SK-N-SH (cell line): ENCODE measurements around the gene METTL13. TPM values are rescaled to one million over a fixed set of nuclear protein-coding genes. Genes with fewer than 3 reads are reported as not detected.

ENCODE experiments used
- CTCF ChIA-PET: fragments of 300-600, 350-600 bp; formaldehyde crosslinking; extraction: SDS; loops from one replicate; lab custom pipeline; 2021; lab: Yijun Ruan, JAX
- POLR2A ChIA-PET: fragments of 350-600 bp; sonication (Branson Sonifier 250); formaldehyde crosslinking; extraction: SDS; loops from one replicate; lab custom pipeline; 2020; ENCODE audit warnings: antibody characterized with exemption, inconsistent platforms; lab: Yijun Ruan, JAX
- DNase-seq: peaks from one replicate; pipeline ENCODE4 v3.0.0; 2012
- H2AFZ ChIP-seq: fragments of 200-600 bp; sonication (generic); 2 replicates; pipeline ENCODE4 v1.8.1; 2016; ENCODE audit warnings: antibody characterized with exemption, mild to moderate bottlenecking, low read depth
- H3F3A ChIP-seq: fragments of 200-600 bp; sonication (generic); replicated peaks from 2 replicates; pipeline ENCODE3; 2016; ENCODE audit warnings: antibody characterized with exemption, mild to moderate bottlenecking; ENCODE audit not compliant: insufficient read depth
- H3K27ac ChIP-seq, 2 experiments: fragments of 200-500 bp in 1 of 2; fragments of 200-600 bp in 1 of 2; sonication (Bioruptor generic) in 1 of 2; sonication (generic), shearing (Covaris generic) in 1 of 2; 2 replicates each; pipeline versions ENCODE4 v1.5.1 to v1.6.1; 2014 to 2016; ENCODE audit warnings: low read depth in 2 of 2, inconsistent platforms in 1 of 2, low read length in 1 of 2, mild to moderate bottlenecking in 1 of 2, mixed read lengths in 1 of 2
- H3K27me3 ChIP-seq: fragments of 200-600 bp; sonication (generic), shearing (Covaris generic); 2 replicates; pipeline ENCODE4 v1.6.1; 2016; ENCODE audit warnings: mixed run types; ENCODE audit not compliant: insufficient read depth
- H3K36me3 ChIP-seq, 2 experiments: fragments of 200-500 bp in 1 of 2; fragments of 200-600 bp in 1 of 2; sonication (Bioruptor generic) in 1 of 2; sonication (generic) in 1 of 2; replicated peaks in 1 of 2; 2 replicates each; pipeline versions ENCODE3 to v1.5.1; 2014 to 2016; ENCODE audit warnings: low read length in 1 of 2, mild to moderate bottlenecking in 1 of 2; ENCODE audit not compliant: insufficient read depth in 2 of 2, control insufficient read depth in 1 of 2
- H3K4me1 ChIP-seq, 2 experiments: fragments of 200-500 bp in 1 of 2; fragments of 200-600 bp in 1 of 2; sonication (Bioruptor generic) in 1 of 2; sonication (generic), shearing (Covaris generic) in 1 of 2; 2 replicates each; pipeline versions ENCODE4 v1.5.1 to v1.6.1; 2014 to 2016; ENCODE audit warnings: low read depth in 1 of 2, low read length in 1 of 2, mixed run types in 1 of 2; ENCODE audit not compliant: insufficient read depth in 2 of 2, control insufficient read depth in 1 of 2
- H3K4me2 ChIP-seq: fragments of 200-600 bp; sonication (generic), shearing (Covaris generic); 2 replicates; pipeline ENCODE4 v1.6.1; 2017; ENCODE audit warnings: mixed run types
- H3K4me3 ChIP-seq, 2 experiments: fragments of 200-500 bp in 1 of 2; fragments of 200-600 bp in 1 of 2; sonication (Bioruptor generic) in 1 of 2; sonication (generic), shearing (Covaris generic) in 1 of 2; 2 replicates each; pipeline versions ENCODE4 v1.5.1 to v1.8.1; 2014 to 2016; ENCODE audit warnings: low read depth in 2 of 2, inconsistent platforms in 1 of 2, low read length in 1 of 2, mild to moderate bottlenecking in 1 of 2, mixed read lengths in 1 of 2, moderate library complexity in 1 of 2
- H3K79me2 ChIP-seq: fragments of 200-600 bp; sonication (generic); 2 replicates; pipeline ENCODE4 v1.8.1; 2017; ENCODE audit warnings: mild to moderate bottlenecking; ENCODE audit not compliant: insufficient read depth
- H3K9ac ChIP-seq: fragments of 200-600 bp; sonication (generic); 2 replicates; pipeline ENCODE4 v1.6.1; 2017; ENCODE audit warnings: mixed run types
- H3K9me2 ChIP-seq: fragments of 200-600 bp; sonication (generic); 2 replicates; pipeline ENCODE4 v1.6.1; 2017; ENCODE audit warnings: mixed run types
- H3K9me3 ChIP-seq: fragments of 200-600 bp; sonication (generic); 2 replicates; pipeline ENCODE4 v1.6.1; 2017; ENCODE audit warnings: mixed run types, mild to moderate bottlenecking, moderate library complexity
- H4K20me1 ChIP-seq: fragments of 200-600 bp; sonication (generic); 2 replicates; pipeline ENCODE4 v1.6.1; 2017; ENCODE audit warnings: mild to moderate bottlenecking, mixed run types; ENCODE audit not compliant: insufficient read depth
- CHD2 ChIP-seq: fragments of 150-350 bp; IDR thresholded peaks from 2 replicates; pipeline ENCODE4 v1.6.1; 2018; ENCODE audit warnings: low read length; ENCODE audit not compliant: partially characterized antibody
- CTCF ChIP-seq: fragments of 200-600 bp; sonication (generic); IDR thresholded peaks from 2 replicates; pipeline ENCODE4 v1.6.1; 2017; ENCODE audit warnings: antibody characterized with exemption, mild to moderate bottlenecking, moderate library complexity
- ELF1 ChIP-seq: IDR thresholded peaks from 2 replicates; pipeline ENCODE4 v1.4.0; 2012
- EZH2phosphoT487 ChIP-seq: fragments of 200-600 bp; sonication (generic); IDR thresholded peaks from 2 replicates; pipeline ENCODE4 v1.6.1; 2017; ENCODE audit warnings: low read depth, mixed run types, mild to moderate bottlenecking, antibody characterized with exemption, moderate library complexity, borderline replicate concordance
- FOSL2 ChIP-seq: IDR thresholded peaks from 2 replicates; pipeline ENCODE4 v1.4.0; 2012; ENCODE audit warnings: low read depth, mild to moderate bottlenecking, moderate library complexity, borderline replicate concordance
- GABPA ChIP-seq: IDR thresholded peaks from 2 replicates; pipeline ENCODE4 v1.4.0; 2012; ENCODE audit warnings: low read depth, mild to moderate bottlenecking
- IRF3 ChIP-seq: fragments of 150-350 bp; IDR thresholded peaks from 2 replicates; pipeline ENCODE4 v1.6.1; 2016; ENCODE audit warnings: mild to moderate bottlenecking, low read depth, low read length
- MAX ChIP-seq: IDR thresholded peaks from 2 replicates; pipeline ENCODE4 v1.4.0; 2012; ENCODE audit warnings: low read depth
- MEF2A ChIP-seq: IDR thresholded peaks from 2 replicates; pipeline ENCODE4 v1.4.0; 2012; ENCODE audit warnings: low read depth, borderline replicate concordance
- NFIC ChIP-seq: IDR thresholded peaks from 2 replicates; pipeline ENCODE4 v1.4.0; 2012; ENCODE audit warnings: borderline replicate concordance
- RAD21 ChIP-seq: IDR thresholded peaks from 2 replicates; pipeline ENCODE4 v1.6.1; 2012; ENCODE audit warnings: mild to moderate bottlenecking, low read length
- RCOR1 ChIP-seq: fragments of 150-350 bp; IDR thresholded peaks from 2 replicates; pipeline ENCODE4 v1.6.1; 2017; ENCODE audit warnings: antibody characterized with exemption, low read length
- RFX5 ChIP-seq: IDR thresholded peaks from 2 replicates; pipeline ENCODE4 v1.6.1; 2012; ENCODE audit warnings: mild to moderate bottlenecking, improper control_type of control experiment, low read length
- RXRA ChIP-seq: IDR thresholded peaks from 2 replicates; pipeline ENCODE4 v1.4.0; 2012; ENCODE audit warnings: low read depth, mild to moderate bottlenecking, borderline replicate concordance
- SMC3 ChIP-seq: IDR thresholded peaks from 2 replicates; pipeline ENCODE4 v1.6.1; 2012; ENCODE audit warnings: low read depth, low read length, improper control_type of control experiment
- TAF1 ChIP-seq: IDR thresholded peaks from 2 replicates; pipeline ENCODE4 v1.6.1; 2012; ENCODE audit warnings: low read depth, mild to moderate bottlenecking, low read length, moderate library complexity, borderline replicate concordance
- TEAD4 ChIP-seq: IDR thresholded peaks from 2 replicates; pipeline ENCODE4 v1.4.0; 2012; ENCODE audit warnings: mild to moderate bottlenecking, borderline replicate concordance; ENCODE audit not compliant: insufficient read depth
- ZBTB33 ChIP-seq: IDR thresholded peaks from 2 replicates; pipeline ENCODE4 v1.4.0; 2012; ENCODE audit warnings: low read depth, borderline replicate concordance
- WGBS: methylation state at CpG from one replicate; pipeline ENCODE4 v1.1.6; 2017; ENCODE audit warnings: low lambda C conversion rate; 5-methylcytosine and 5-hydroxymethylcytosine counted together
- polyA plus RNA-seq, 3 experiments: library from polyadenylated mRNA; depleted of rRNA; stranded (reverse); fragments of >200 nt; gene quantifications; 2 replicates each; pipeline ENCODE4 v1.2.3, GENCODE V29; 2012

The METTL13 gene
- polyA plus RNA-seq, 1 of the 3 experiments (the other 2 are of a cell fraction), result 32.7 TPM

- Histone ChIP-seq H4K20me1 (no peaks in the 10 kb centered on the region), H3K9ac (no peak overlapping the region), H3K9me2 (no peaks in the 10 kb centered on the region), H3F3A (no peaks in the 10 kb centered on the region), H3K27ac (no peak overlapping the region), H3K27me3 (no peaks in the 10 kb centered on the region), H2AFZ (no peak overlapping the region), H3K4me3 (no peak overlapping the region), H3K4me2 (no peak overlapping the region), H3K36me3 (no peaks in the 10 kb centered on the region), H3K9me3 (no peaks in the 10 kb centered on the region), H3K4me1 (no peaks in the 10 kb centered on the region), H3K79me2 (no peaks in the 10 kb centered on the region)
- ChIA-PET POLR2A (no interaction called here), CTCF (interaction anchor here (0.9 to 17.4 kb wide), 3 partner anchors 9 to 173 kb away, joined by 3 to 413 read pairs (median 27); partner anchors contain the start of gene DNM3)
- DNase-seq, result no peak
- 34% methylated on average over 2 of the region's 2 CpGs for WGBS
- TF ChIP-seq MEF2A, result no peak
- TF ChIP-seq EZH2phosphoT487, result no peak
- TF ChIP-seq RCOR1, result no peak
- no peak for TF ChIP-seq RXRA
- TF ChIP-seq NFIC, result no peak
- TF ChIP-seq GABPA, result no peak
- no peak for TF ChIP-seq RAD21
- no peak for TF ChIP-seq SMC3
- TF ChIP-seq ZBTB33, result no peak
- no peak for TF ChIP-seq MAX
- TF ChIP-seq ELF1, result no peak
- TF ChIP-seq CTCF, result no peak
These were observed 28.4 kb downstream of the METTL13 start for GRCh38 chr1:171809834-171810233.

GRCh38 chr1:171811672-171812071 lies 30.2 kb downstream of the METTL13 start:
- POLR2A ChIA-PET, result no interaction called here

More at GRCh38 chr1:171811672-171812071, 30.2 kb downstream of the METTL13 start:
- H3K9me3 ChIP-seq, result no peaks in the 10 kb centered on the region
- H3K4me1 ChIP-seq, result no peaks in the 10 kb centered on the region
- H3K36me3 ChIP-seq, result no peaks in the 10 kb centered on the region
- DNase-seq, result no peak
- no peaks in the 10 kb centered on the region for H3K79me2 ChIP-seq
- H2AFZ ChIP-seq, result no peak overlapping the region
- no peak overlapping the region for H3K4me3 ChIP-seq
- H3K9ac ChIP-seq, result no peak overlapping the region
- no peaks in the 10 kb centered on the region for H4K20me1 ChIP-seq
- no peak overlapping the region for H3K4me2 ChIP-seq
- TF ChIP-seq TEAD4 (no peak), RFX5 (no peak), CHD2 (no peak), RXRA (no peak), GABPA (no peak), IRF3 (no peak), FOSL2 (no peak), TAF1 (no peak)
- no peak overlapping the region for H3K27ac ChIP-seq
- no peaks in the 10 kb centered on the region for H3K9me2 ChIP-seq
- CTCF ChIA-PET, result interaction anchor here (1.0 to 17.4 kb wide), 3 partner anchors 11 to 191 kb away, joined by 3 to 413 read pairs (median 27); no protein-coding TSS in a partner anchor
- H3F3A ChIP-seq, result no peaks in the 10 kb centered on the region
- H3K27me3 ChIP-seq, result no peaks in the 10 kb centered on the region
